SU-DHL-6 (cell line): ENCODE results near the gene FBXW7.

Source experiments
- H2AFZ ChIP-seq: fragments of 200-600 bp; sonication (generic); 2 replicates; pipeline ENCODE4 v1.6.1; 2014; ENCODE audit warnings: low read depth, mild to moderate bottlenecking, moderate library complexity, mixed read lengths, antibody characterized with exemption, low read length; ENCODE audit not compliant: severe bottlenecking
- H3F3A ChIP-seq: fragments of 200-600 bp; shearing (Covaris generic); 2 replicates; pipeline ENCODE4 v1.6.0; 2016; ENCODE audit warnings: antibody characterized with exemption, mild to moderate bottlenecking; ENCODE audit not compliant: insufficient read depth
- H3K27ac ChIP-seq: fragments of 200-600 bp; sonication (generic); 2 replicates; pipeline ENCODE4 v1.5.1; 2016; ENCODE audit warnings: low read depth, mild to moderate bottlenecking, low read length, moderate library complexity, mixed read lengths
- H3K27me3 ChIP-seq: fragments of 200-600 bp; sonication (generic), shearing (Covaris generic); 2 replicates; pipeline ENCODE4 v1.6.0; 2014; ENCODE audit warnings: mild to moderate bottlenecking, low read length
- H3K36me3 ChIP-seq: fragments of 200-600 bp; sonication (generic); 2 replicates; pipeline ENCODE4 v1.6.1; 2014; ENCODE audit warnings: mild to moderate bottlenecking, low read length, mixed read lengths
- H3K4me2 ChIP-seq: fragments of 300-600, 200-600 bp; shearing (Covaris generic), sonication (generic); 2 replicates; pipeline ENCODE4 v1.6.0; 2014; ENCODE audit warnings: low read length, low read depth, mild to moderate bottlenecking; ENCODE audit not compliant: poor library complexity, severe bottlenecking
- H3K4me3 ChIP-seq: fragments of 200-600 bp; sonication (generic); 2 replicates; pipeline ENCODE4 v1.5.1; 2014; ENCODE audit warnings: antibody characterized with exemption, low read length, mild to moderate bottlenecking, mixed read lengths; ENCODE audit not compliant: insufficient read depth, poor library complexity, severe bottlenecking
- H3K79me2 ChIP-seq: fragments of 200-600 bp; sonication (generic); 2 replicates; pipeline ENCODE4 v1.6.1; 2014; ENCODE audit warnings: mild to moderate bottlenecking, low read length, moderate library complexity; ENCODE audit not compliant: insufficient read depth
- H3K9ac ChIP-seq: fragments of 200-600 bp; sonication (generic); 2 replicates; pipeline ENCODE4 v1.7.0; 2014; ENCODE audit warnings: mild to moderate bottlenecking, low read length
- H3K9me2 ChIP-seq: fragments of 200-600 bp; sonication (generic); replicated peaks from 2 replicates; pipeline ENCODE4 v1.6.1; 2014; ENCODE audit warnings: low read length; ENCODE audit not compliant: insufficient read depth
- H3K9me3 ChIP-seq: fragments of 200-600 bp; sonication (generic); 2 replicates; pipeline ENCODE4 v1.6.1; 2014; ENCODE audit warnings: low read length, mixed read lengths; ENCODE audit not compliant: insufficient read depth
- H4K20me1 ChIP-seq: fragments of 200-600 bp; sonication (generic); 2 replicates; pipeline ENCODE4 v1.6.1; 2014; ENCODE audit warnings: low read depth, mild to moderate bottlenecking, antibody characterized with exemption, low read length, moderate library complexity, mixed read lengths
- CTCF ChIP-seq: fragments of 200-600 bp; sonication (generic); IDR thresholded peaks from one replicate; pipeline ENCODE4 v1.5.1; 2017; ENCODE audit warnings: antibody characterized with exemption, mild to moderate bottlenecking, low read length, moderate library complexity; ENCODE audit not compliant: insufficient read depth, poor library complexity, severe bottlenecking
- EZH2phosphoT487 ChIP-seq: fragments of 200-600 bp; sonication (generic), shearing (Covaris generic); conservative IDR thresholded peaks from 2 replicates; pipeline ENCODE4 v1.6.1; 2018; ENCODE audit warnings: mild to moderate bottlenecking, antibody characterized with exemption, low read length, moderate library complexity, mixed read lengths

Gene FBXW7

GRCh38 chr4:152476796-152477195 lies 59.1 kb downstream of the FBXW7 start:
- no peak overlapping the region for H3K27ac ChIP-seq
- no peaks in the 10 kb centered on the region for H3K9me2 ChIP-seq
- H3F3A ChIP-seq: peaks cover 5% of the 10 kb centered on the region; the same call in 1 of the 2 replicates
- peaks cover 6% of the 10 kb centered on the region; the same call in 1 of the 2 replicates for H3K36me3 ChIP-seq
- H3K9ac ChIP-seq: no peak overlapping the region
- TF ChIP-seq CTCF (no peak), EZH2phosphoT487 (no peak)
- H3K27me3 ChIP-seq: no peaks in the 10 kb centered on the region
- H3K4me3 ChIP-seq: no peak overlapping the region
- H2AFZ ChIP-seq: no peak overlapping the region
- no peaks in the 10 kb centered on the region for H3K9me3 ChIP-seq
- peaks cover 3% of the 10 kb centered on the region; the same call in 1 of the 2 replicates for H4K20me1 ChIP-seq
- no peak overlapping the region for H3K4me2 ChIP-seq
- H3K79me2 ChIP-seq: peaks cover 91% of the 10 kb centered on the region

GRCh38 chr4:152471251-152471792 lies 64.6 kb downstream of the FBXW7 start:
- Histone ChIP-seq H3K4me3 (no peak overlapping the region), H3F3A (peaks cover 5% of the 10 kb centered on the region; the same call in 1 of the 2 replicates), H3K27me3 (no peaks in the 10 kb centered on the region), H4K20me1 (peaks cover 6% of the 10 kb centered on the region; the same call in 1 of the 2 replicates), H3K9ac (no peak overlapping the region), H3K9me2 (no peaks in the 10 kb centered on the region), H3K79me2 (peaks cover 91% of the 10 kb centered on the region), H3K9me3 (no peaks in the 10 kb centered on the region), H2AFZ (no peak overlapping the region), H3K4me2 (no peak overlapping the region), H3K27ac (no peak overlapping the region), H3K36me3 (no peaks in the 10 kb centered on the region)
- TF ChIP-seq CTCF (no peak), EZH2phosphoT487 (no peak)

- Histone ChIP-seq H3K9me2 (no peaks in the 10 kb centered on the region), H2AFZ (no peak overlapping the region), H3K9me3 (no peaks in the 10 kb centered on the region), H3F3A (peaks cover 8% of the 10 kb centered on the region; the same call in 1 of the 2 replicates), H3K27ac (no peak overlapping the region), H3K4me3 (no peak overlapping the region), H3K36me3 (no peaks in the 10 kb centered on the region), H4K20me1 (peaks cover 8% of the 10 kb centered on the region; the same call in 1 of the 2 replicates), H3K4me2 (no peak overlapping the region), H3K79me2 (peaks cover 93% of the 10 kb centered on the region), H3K27me3 (no peaks in the 10 kb centered on the region), H3K9ac (no peak overlapping the region)
- TF ChIP-seq CTCF: no peak
- TF ChIP-seq EZH2phosphoT487: no peak
Measured at GRCh38 chr4:152468408-152468807, 67.5 kb downstream of the FBXW7 start.
